ENCODE measurements around the gene SAMD4A.
A peak's percentile ranks its signal among the peaks of the same experiment; 100 is the strongest.

Gene SAMD4A

GRCh38 chr14:54566410-54567223 is at the start of gene SAMD4A:
TSS of gene SAMD4A (plus strand) at chr14:54567128. CDS start at chr14:54567917, 789 bp downstream.
- DNase-seq = peak; percentile 23 to 31

GRCh38 chr14:54524410-54524809 is 42.5 kb upstream of the SAMD4A start:
- DNase-seq = no peak

- no peak for DNase-seq
Measured at GRCh38 chr14:54528973-54529372, 38.0 kb upstream of the SAMD4A start.

GRCh38 chr14:54529811-54530210 is 37.1 kb upstream of the SAMD4A start:
- no peak for DNase-seq

- DNase-seq = no peak
Measured at GRCh38 chr14:54532111-54533012, 34.6 kb upstream of the SAMD4A start.

- DNase-seq = no peak
Measured at GRCh38 chr14:54533100-54533499, 33.8 kb upstream of the SAMD4A start.

GRCh38 chr14:54535126-54535525 is 31.8 kb upstream of the SAMD4A start:
- no peak for DNase-seq

GRCh38 chr14:54535646-54536045 is 31.3 kb upstream of the SAMD4A start:
- no peak for DNase-seq

GRCh38 chr14:54537651-54538050 is 29.3 kb upstream of the SAMD4A start:
- DNase-seq = no peak

- no peak for DNase-seq
Measured at GRCh38 chr14:54538055-54538454, 28.9 kb upstream of the SAMD4A start.

- no peak for DNase-seq
Measured at GRCh38 chr14:54547583-54547982, 19.3 kb upstream of the SAMD4A start.

- no peak for DNase-seq
Measured at GRCh38 chr14:54548491-54548890, 18.4 kb upstream of the SAMD4A start.

GRCh38 chr14:54549862-54550261 is 17.1 kb upstream of the SAMD4A start:
- DNase-seq = no peak

GRCh38 chr14:54550514-54550913 is 16.4 kb upstream of the SAMD4A start:
- DNase-seq = no peak

- no peak for DNase-seq
Measured at GRCh38 chr14:54554401-54554800, 12.5 kb upstream of the SAMD4A start.

GRCh38 chr14:54555651-54556050 is 11.3 kb upstream of the SAMD4A start:
- no peak for DNase-seq

GRCh38 chr14:54556535-54556934 is 10.4 kb upstream of the SAMD4A start:
- no peak for DNase-seq

GRCh38 chr14:54562334-54562733 is 4.6 kb upstream of the SAMD4A start:
- DNase-seq = no peak

GRCh38 chr14:54564071-54564867 is 2.7 kb upstream of the SAMD4A start:
- no peak for DNase-seq

GRCh38 chr14:54564868-54565784 is 1.8 kb upstream of the SAMD4A start:
- DNase-seq = peak; percentile 46 to 53

GRCh38 chr14:54565785-54566409 is 1.0 kb upstream of the SAMD4A start:
- DNase-seq = peak; percentile 53 to 54
